Calu3 (cell line): ENCODE data around the gene HOXA11. TPM values are rescaled to one million over a fixed set of nuclear protein-coding genes. Genes with fewer than 3 reads are reported as not detected.

Experiments used
- BruUV-seq: library from RNA; stranded (reverse); fragments of 400-500 nt; replicated peaks from 2 replicates; lab custom pipeline; 2021; lab: Mats Ljungman, UMichigan
- CTCF ChIA-PET: fragments of 300-600 bp; sonication (Branson Sonifier 250); formaldehyde crosslinking; loops from one replicate; lab custom pipeline; 2022; ENCODE audit warnings: antibody characterized with exemption; lab: Charles Lee
- DNase-seq: peaks from one replicate; pipeline ENCODE4 v3.0.0; 2022
- H3K27ac Mint-ChIP-seq: one replicate; pipeline ENCODE4 v1.8.0; 2022; ENCODE audit warnings: mixed read lengths; ENCODE audit not compliant: unreplicated experiment
- H3K27me3 Mint-ChIP-seq: one replicate; pipeline ENCODE4 v1.8.0; 2022; ENCODE audit warnings: mixed read lengths; ENCODE audit not compliant: unreplicated experiment
- H3K36me3 Mint-ChIP-seq: one replicate; pipeline ENCODE4 v1.8.0; 2022; ENCODE audit warnings: mild to moderate bottlenecking, moderate library complexity, mixed read lengths; ENCODE audit not compliant: insufficient read depth, unreplicated experiment
- H3K4me1 Mint-ChIP-seq: one replicate; pipeline ENCODE4 v1.8.0; 2022; ENCODE audit warnings: mild to moderate bottlenecking, low read depth, mixed read lengths; ENCODE audit not compliant: unreplicated experiment
- H3K4me3 Mint-ChIP-seq: one replicate; pipeline ENCODE4 v1.8.0; 2022; ENCODE audit warnings: mild to moderate bottlenecking, low read depth, moderate library complexity, mixed read lengths; ENCODE audit not compliant: unreplicated experiment
- H3K9me3 Mint-ChIP-seq: one replicate; pipeline ENCODE4 v1.8.0; 2022; ENCODE audit warnings: low read depth, mixed read lengths; ENCODE audit not compliant: unreplicated experiment
- intact Hi-C: fragments of 100-400 bp; cut with micrococcal nuclease; formaldehyde crosslinking; loops from one replicate; pipeline ENCODE4 v1.10.0; 2022; ENCODE audit not compliant: unreplicated experiment
- total RNA-seq: library from RNA; stranded (reverse); gene quantifications from 2 replicates; pipeline ENCODE4 v1.2.3, GENCODE V29; 2022
- TF ChIP-seq, protein P1 (sequence below): fragments of 200-600 bp; IDR thresholded peaks from one replicate; pipeline ENCODE4 v1.8.0; 2022; ENCODE audit warnings: antibody characterized with exemption; ENCODE audit not compliant: unreplicated experiment

Gene HOXA11
- total RNA-seq, 1 experiment from 2014 or later, result 0.54 TPM

DNA sequence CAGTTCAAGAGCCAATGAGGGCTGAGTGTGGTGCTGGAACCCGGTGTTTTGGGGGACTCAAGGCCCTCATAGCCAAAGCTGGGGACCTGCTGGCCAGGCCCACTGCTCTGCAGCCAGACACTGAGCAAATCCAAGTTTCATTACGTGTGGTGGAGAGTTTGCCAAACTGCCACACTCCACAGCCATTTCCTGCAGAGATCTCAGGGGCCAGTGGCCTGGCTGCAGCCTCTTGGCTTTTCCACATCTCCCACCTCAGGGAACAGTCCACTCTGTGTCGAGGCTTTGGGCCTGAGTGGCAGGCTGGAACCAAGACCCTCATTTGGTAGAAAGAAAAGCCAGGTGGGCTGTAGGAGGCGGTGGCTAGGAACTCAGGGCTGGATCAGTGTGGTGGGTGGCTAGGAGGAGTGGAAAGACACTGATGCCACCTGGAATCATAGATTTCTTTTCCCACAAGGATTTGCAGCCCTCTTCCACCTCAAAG is 3.2 kb downstream of the HOXA11 start:
- Mint-ChIP-seq H3K4me1 (peaks cover 18% of the 10 kb centered on the region), H3K27me3 (peaks cover 27% of the 10 kb centered on the region), H3K4me3 (no peak overlapping the region), H3K9me3 (no peaks in the 10 kb centered on the region), H3K36me3 (peaks cover 17% of the 10 kb centered on the region), H3K27ac (no peak overlapping the region)
- TF ChIP-seq, protein P1, sequence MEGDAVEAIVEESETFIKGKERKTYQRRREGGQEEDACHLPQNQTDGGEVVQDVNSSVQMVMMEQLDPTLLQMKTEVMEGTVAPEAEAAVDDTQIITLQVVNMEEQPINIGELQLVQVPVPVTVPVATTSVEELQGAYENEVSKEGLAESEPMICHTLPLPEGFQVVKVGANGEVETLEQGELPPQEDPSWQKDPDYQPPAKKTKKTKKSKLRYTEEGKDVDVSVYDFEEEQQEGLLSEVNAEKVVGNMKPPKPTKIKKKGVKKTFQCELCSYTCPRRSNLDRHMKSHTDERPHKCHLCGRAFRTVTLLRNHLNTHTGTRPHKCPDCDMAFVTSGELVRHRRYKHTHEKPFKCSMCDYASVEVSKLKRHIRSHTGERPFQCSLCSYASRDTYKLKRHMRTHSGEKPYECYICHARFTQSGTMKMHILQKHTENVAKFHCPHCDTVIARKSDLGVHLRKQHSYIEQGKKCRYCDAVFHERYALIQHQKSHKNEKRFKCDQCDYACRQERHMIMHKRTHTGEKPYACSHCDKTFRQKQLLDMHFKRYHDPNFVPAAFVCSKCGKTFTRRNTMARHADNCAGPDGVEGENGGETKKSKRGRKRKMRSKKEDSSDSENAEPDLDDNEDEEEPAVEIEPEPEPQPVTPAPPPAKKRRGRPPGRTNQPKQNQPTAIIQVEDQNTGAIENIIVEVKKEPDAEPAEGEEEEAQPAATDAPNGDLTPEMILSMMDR, result no peak
- intact Hi-C loops, result no loop called here
- no TSS peak for BruUV-seq
- CTCF ChIA-PET, result interaction anchor here (0.6 kb wide), 1 partner anchor 891 kb away, joined by 6 read pairs; no protein-coding TSS in a partner anchor
- no peak for DNase-seq

DNA sequence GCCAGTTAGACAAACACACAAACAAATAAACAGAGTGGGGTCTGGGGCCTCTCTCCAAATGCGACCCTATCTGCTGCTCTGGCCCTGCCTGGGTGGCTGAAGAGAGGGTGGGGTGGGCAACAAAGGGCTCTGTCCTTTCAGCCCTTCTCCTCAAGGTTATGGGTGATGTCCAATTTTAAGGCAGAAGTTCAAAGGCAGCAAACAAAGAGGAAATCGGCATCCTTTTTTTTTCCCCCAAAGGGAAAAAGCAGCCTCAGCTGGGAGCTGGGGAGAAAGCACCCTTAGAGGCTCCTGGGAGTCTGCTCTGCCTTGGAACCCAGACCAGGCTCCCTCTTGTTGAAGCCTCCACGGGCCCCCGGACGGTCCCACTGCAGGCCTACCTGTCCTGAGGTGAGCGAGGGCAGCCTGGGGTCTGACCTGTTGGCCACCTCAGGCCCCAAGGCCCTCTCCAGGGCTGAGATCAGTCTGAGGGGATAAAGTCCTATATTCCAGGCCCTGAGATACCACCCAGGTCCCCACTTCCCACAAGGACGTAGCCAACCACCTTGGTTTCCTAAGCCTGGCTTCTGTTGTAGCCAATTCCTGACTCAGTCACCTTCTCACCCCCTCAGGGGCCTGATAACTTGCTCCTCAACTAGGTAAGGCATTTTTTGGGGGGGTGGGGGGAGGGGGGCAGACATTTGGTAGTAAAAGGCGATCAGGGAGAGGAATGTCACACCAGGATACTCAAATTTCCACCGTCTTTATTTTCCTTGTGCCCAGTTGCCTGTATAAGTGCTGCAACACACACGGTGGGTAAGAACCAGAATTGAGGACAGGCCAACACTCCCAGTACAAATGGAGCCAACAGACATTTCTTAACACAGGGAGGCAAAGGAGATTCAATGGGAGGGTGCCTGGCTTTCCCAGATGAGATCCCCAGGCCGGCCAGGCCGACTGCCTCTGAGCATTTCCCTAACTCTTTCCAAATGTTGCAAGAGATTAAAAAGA is 4.3 kb downstream of the HOXA11 start:
- no peak overlapping the region for H3K27ac Mint-ChIP-seq
- no TSS peak for BruUV-seq
- DNase-seq, result no peak
- H3K36me3 Mint-ChIP-seq, result peaks cover 17% of the 10 kb centered on the region
- TF ChIP-seq, protein P1, result no peak
- peaks cover 18% of the 10 kb centered on the region for H3K4me1 Mint-ChIP-seq
- intact Hi-C loops, result no loop called here
- peaks cover 16% of the 10 kb centered on the region for H3K27me3 Mint-ChIP-seq
- peak overlapping the region; percentile 56 for H3K4me3 Mint-ChIP-seq
- CTCF ChIA-PET, result interaction anchor here (0.7 to 1.7 kb wide), 7 partner anchors 10 to 594 kb away, joined by 3 to 6 read pairs (median 4); partner anchors contain the start of gene HOXA13
- no peaks in the 10 kb centered on the region for H3K9me3 Mint-ChIP-seq

DNA sequence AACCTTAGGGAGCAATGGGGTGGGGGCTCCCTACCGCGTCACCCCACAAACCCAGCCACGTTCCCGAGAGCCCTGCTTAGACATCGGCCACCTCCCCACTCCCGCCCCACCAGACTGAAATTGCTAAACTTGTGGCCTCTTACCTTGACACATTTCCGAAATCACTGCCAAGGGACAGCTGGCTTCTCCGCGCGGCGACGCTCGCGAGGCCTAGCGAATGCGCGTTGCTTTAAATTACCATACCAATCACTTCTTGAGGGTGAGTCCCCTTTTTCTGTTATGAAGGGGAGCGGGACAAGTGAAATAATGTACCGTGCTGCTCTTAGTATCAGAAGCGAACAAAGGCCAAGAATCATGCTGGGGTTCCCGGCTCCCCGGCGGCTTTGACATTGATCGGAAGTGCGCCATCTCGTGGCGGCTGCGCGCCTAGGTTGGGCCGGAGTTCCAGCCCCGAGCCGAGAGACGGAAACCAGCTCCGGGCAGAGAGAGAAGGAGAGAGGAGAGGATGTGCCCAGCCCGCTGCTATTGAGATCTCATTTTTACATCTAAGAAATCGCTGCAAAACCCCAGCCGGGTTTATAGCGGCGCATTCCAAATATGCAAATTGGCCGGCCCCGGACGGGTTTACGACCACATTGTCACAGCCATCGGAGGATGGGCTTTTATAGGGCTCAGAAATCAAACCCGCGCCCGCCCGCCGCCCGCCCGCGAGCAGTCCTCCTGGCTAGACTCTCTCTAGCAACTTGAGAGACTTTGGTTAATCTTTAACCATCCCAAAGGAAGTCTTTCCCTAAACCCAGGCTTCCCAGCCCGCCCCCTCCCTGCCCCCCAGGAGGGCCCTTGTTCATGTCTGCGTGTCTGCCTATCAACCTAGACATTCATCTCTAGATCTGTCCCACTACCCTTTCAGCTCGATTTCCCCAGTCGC is 5.3 kb downstream of the HOXA11 start:
- peak; percentile 90 for DNase-seq
- Mint-ChIP-seq H3K9me3 (no peaks in the 10 kb centered on the region), H3K4me3 (peak overlapping the region; percentile 56), H3K27ac (no peak overlapping the region), H3K4me1 (peaks cover 15% of the 10 kb centered on the region), H3K36me3 (peaks cover 12% of the 10 kb centered on the region), H3K27me3 (peaks cover 6% of the 10 kb centered on the region)
- no TSS peak for BruUV-seq
- CTCF ChIA-PET, result interaction anchor here (0.7 to 1.7 kb wide), 10 partner anchors 11 to 595 kb away, joined by 3 to 6 read pairs (median 4); partner anchors contain the start of gene HOXA13
- intact Hi-C loops, result no loop called here
- TF ChIP-seq, protein P1, result peak; percentile 91

DNA sequence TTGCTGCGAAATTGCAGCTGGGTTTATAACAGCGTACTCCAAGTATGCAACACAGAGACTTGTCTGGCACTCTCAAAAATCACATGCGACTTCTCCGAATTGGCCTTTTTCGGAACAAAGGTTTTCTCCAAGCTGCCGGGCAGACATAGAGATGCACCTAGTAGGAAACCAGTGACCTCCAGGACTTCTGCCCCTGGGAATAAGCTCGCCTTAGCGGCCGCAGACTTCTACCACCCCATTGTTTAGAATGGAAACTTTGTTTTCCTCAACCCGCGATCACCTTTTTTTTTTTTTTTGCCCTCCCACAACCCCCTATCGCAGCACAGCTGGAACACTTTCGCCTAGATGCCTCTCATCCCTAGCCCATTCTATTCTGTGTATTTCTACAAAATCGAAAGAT is 6.0 kb downstream of the HOXA11 start:
- Mint-ChIP-seq H3K27ac (no peak overlapping the region), H3K4me3 (peak overlapping the region; percentile 56), H3K27me3 (no peaks in the 10 kb centered on the region), H3K4me1 (peaks cover 11% of the 10 kb centered on the region), H3K9me3 (no peaks in the 10 kb centered on the region), H3K36me3 (peaks cover 8% of the 10 kb centered on the region)
- BruUV-seq, result no TSS peak
- intact Hi-C loops, result no loop called here
- CTCF ChIA-PET, result interaction anchor here (0.6 to 1.7 kb wide), 6 partner anchors 10 to 596 kb away, joined by 3 to 6 read pairs (median 4); no protein-coding TSS in a partner anchor
- DNase-seq, result no peak
- TF ChIP-seq, protein P1, result no peak
